ENCODE results near the gene TFR2. TPM values are rescaled to one million over a fixed set of nuclear protein-coding genes. Genes with fewer than 3 reads are reported as not detected.

The TFR2 gene
- polyA plus RNA-seq, 1 experiment, result 0.49 TPM

- peak; percentile 31 for DNase-seq (ENCODE audit: low read depth)
- peak overlapping the region; percentile 34 for H3K4me3 ChIP-seq (ENCODE audit: low read depth, low read length)
- no peaks in the 10 kb centered on the region for H3K27me3 ChIP-seq (ENCODE audit: control insufficient read depth, insufficient read depth, low read length)
- H3K36me3 ChIP-seq (ENCODE audit: control insufficient read depth, insufficient read depth, low read length), result no peaks in the 10 kb centered on the region
- CTCF ChIA-PET, result interaction anchor here (0.9 to 1.8 kb wide), 5 partner anchors 8 to 79 kb away, joined by 3 to 8 read pairs (median 4); partner anchors contain the start of gene POP7
- POLR2A ChIA-PET, result interaction anchor here (1.0 kb wide), 1 partner anchor 14 kb away, joined by 3 read pairs; the partner anchor contains the start of gene MOSPD3
- TF ChIP-seq CTCF (IDR thresholded peaks at IDR 0.05; ENCODE audit: insufficient read depth, low read depth, low read length), result no peak
Measured at GRCh38 chr7:100626530-100627237, 14.7 kb downstream of the TFR2 start.

DNA sequence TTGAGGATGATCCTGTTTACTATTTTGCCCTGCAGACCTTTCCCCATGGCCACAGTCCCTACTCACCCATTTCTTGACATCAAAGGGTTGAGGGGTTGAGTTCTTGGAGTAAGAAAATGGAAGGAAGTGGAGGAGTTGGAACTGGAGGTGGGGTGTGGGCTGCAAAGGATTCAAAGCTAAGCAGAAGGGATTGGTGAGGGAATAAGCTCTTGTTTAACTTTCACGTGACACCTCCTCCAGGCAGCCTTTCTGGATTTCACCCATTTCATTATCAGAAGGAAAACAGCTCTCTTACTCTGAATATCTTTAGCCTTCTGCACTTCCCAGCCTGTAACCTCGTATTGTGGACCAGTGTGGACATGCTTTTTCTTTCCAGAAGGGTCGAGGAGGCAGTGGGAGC is 15.3 kb downstream of the TFR2 start:
- Histone ChIP-seq H3K27me3 (ENCODE audit: control insufficient read depth, insufficient read depth, low read length) (no peaks in the 10 kb centered on the region), H3K4me3 (ENCODE audit: low read depth, low read length) (peak overlapping the region; percentile 34), H3K36me3 (ENCODE audit: control insufficient read depth, insufficient read depth, low read length) (no peaks in the 10 kb centered on the region)
- TF ChIP-seq CTCF (IDR thresholded peaks at IDR 0.05; ENCODE audit: insufficient read depth, low read depth, low read length), result no peak
- ChIA-PET POLR2A (interaction anchor here (1.0 kb wide), 1 partner anchor 14 kb away, joined by 3 read pairs; the partner anchor contains the start of gene MOSPD3), CTCF (interaction anchor here (0.9 to 1.8 kb wide), 5 partner anchors 8 to 80 kb away, joined by 3 to 8 read pairs (median 4); partner anchors contain the start of genes MOSPD3 and POP7)
- no peak for DNase-seq (ENCODE audit: low read depth)

GRCh38 chr7:100623951-100624824 is 17.2 kb downstream of the TFR2 start:
- Histone ChIP-seq H3K27me3 (ENCODE audit: control insufficient read depth, insufficient read depth, low read length) (no peaks in the 10 kb centered on the region), H3K36me3 (ENCODE audit: control insufficient read depth, insufficient read depth, low read length) (no peaks in the 10 kb centered on the region; the same call in 1 of the 2 replicates), H3K4me3 (ENCODE audit: low read depth, low read length) (no peak overlapping the region)
- DNase-seq (ENCODE audit: low read depth), result no peak
- ChIA-PET POLR2A (no interaction called here), CTCF (interaction anchor here (1.1 to 1.8 kb wide), 5 partner anchors 9 to 60 kb away, joined by 3 to 6 read pairs (median 4); partner anchors contain the start of gene MOSPD3)
- TF ChIP-seq CTCF (IDR thresholded peaks at IDR 0.05; ENCODE audit: insufficient read depth, low read depth, low read length), result no peak

DNA sequence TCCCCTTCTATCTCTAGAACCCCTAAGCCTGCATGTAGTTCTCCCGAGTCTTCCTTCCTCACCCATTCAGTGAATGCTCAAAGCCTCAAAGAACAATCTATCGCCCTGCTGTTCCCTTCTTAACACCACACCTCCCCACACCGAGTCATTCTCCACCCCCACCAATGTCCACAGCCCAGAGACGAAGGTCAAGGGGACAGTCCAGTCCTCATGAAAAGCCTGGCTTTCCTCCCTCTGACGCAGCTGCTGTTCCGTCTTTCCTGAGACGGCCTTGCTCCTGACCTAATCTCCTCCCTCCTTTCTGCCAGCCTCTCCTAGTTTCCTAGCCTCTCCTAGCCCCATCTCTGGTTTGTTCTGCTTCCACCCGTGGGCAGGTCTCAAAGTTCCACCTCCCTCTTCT is 19.8 kb downstream of the TFR2 start:
- no peak for DNase-seq (ENCODE audit: low read depth)
- ChIA-PET CTCF (interaction anchor here (1.3 kb wide), 1 partner anchor 84 kb away, joined by 3 read pairs; the partner anchor contains the start of gene POP7), POLR2A (no interaction called here)
- H3K27me3 ChIP-seq (ENCODE audit: control insufficient read depth, insufficient read depth, low read length), result no peaks in the 10 kb centered on the region
- no peaks in the 10 kb centered on the region; the same call in 1 of the 2 replicates for H3K36me3 ChIP-seq (ENCODE audit: control insufficient read depth, insufficient read depth, low read length)
- H3K4me3 ChIP-seq (ENCODE audit: low read depth, low read length), result no peak overlapping the region
- no peak for TF ChIP-seq CTCF (IDR thresholded peaks at IDR 0.05; ENCODE audit: insufficient read depth, low read depth, low read length)

DNA sequence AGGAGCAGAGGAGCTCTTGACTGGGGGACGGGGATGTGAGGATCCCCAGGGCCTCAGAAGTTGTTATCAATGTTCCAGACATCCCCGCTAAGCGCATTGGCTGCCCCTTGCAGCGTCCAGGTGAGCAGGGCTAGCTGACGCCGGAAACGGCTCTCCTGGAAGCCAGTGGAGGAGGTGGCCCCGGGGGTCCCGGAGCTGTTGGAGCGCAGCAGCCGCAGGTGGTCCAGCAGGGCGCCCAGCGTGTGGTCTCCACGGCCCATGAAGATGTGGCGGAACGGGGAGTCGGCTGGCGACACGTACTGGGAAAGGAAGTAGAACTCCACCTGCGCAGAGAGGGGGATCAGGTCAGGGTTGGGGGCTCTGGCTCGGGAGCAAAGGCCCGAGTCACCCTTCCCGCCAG is 20.5 kb downstream of the TFR2 start:
- H3K36me3 ChIP-seq (ENCODE audit: control insufficient read depth, insufficient read depth, low read length), result no peaks in the 10 kb centered on the region; the same call in 1 of the 2 replicates
- no peak overlapping the region for H3K4me3 ChIP-seq (ENCODE audit: low read depth, low read length)
- no peaks in the 10 kb centered on the region for H3K27me3 ChIP-seq (ENCODE audit: control insufficient read depth, insufficient read depth, low read length)
- no peak for DNase-seq (ENCODE audit: low read depth)
- POLR2A ChIA-PET, result no interaction called here
- no peak for TF ChIP-seq CTCF (IDR thresholded peaks at IDR 0.05; ENCODE audit: insufficient read depth, low read depth, low read length)
- CTCF ChIA-PET, result interaction anchor here (1.3 kb wide), 1 partner anchor 84 kb away, joined by 4 read pairs; no protein-coding TSS in a partner anchor

Data from BJ (cell line).